ENCODE results near the gene KDM4C. TPM values are rescaled to one million over a fixed set of nuclear protein-coding genes. Genes with fewer than 3 reads are reported as not detected.

Gene KDM4C
- total RNA-seq, 4 donors from 2014 or later, result 52.1 to 83.6 (median 65.5) TPM

- no peak for DNase-seq
- no peak for TF ChIP-seq POLR2A (IDR thresholded peaks at IDR 0.05)
- TF ChIP-seq CTCF (IDR thresholded peaks at IDR 0.05), result no peak
- Histone ChIP-seq H3K4me1 (no peaks in the 10 kb centered on the region), H3K27me3 (no peaks in the 10 kb centered on the region), H3K4me3 (replicated peaks in 1 of 3) (no peak overlapping the region), H3K9me3 (no peaks in the 10 kb centered on the region), H3K36me3 (peaks cover 0 to 3% of the 10 kb centered on the region in 2 donors), H3K27ac (no peak overlapping the region)
- intact Hi-C loops (cut with DNase I), result no loop called here
- 79 to 88% methylated on average over 1 of the region's 1 CpG for WGBS, 2 donors
These were observed 287.6 kb downstream of the KDM4C start for GRCh38 chr9:7045361-7045760.

GRCh38 chr9:7051711-7052110 lies 293.9 kb downstream of the KDM4C start:
- H3K9me3 ChIP-seq, result no peaks in the 10 kb centered on the region
- no peak overlapping the region for H3K4me3 ChIP-seq (replicated peaks in 1 of 3)
- no peaks in the 10 kb centered on the region for H3K4me1 ChIP-seq
- no peak overlapping the region for H3K27ac ChIP-seq
- no peak for TF ChIP-seq POLR2A (IDR thresholded peaks at IDR 0.05)
- no peak for TF ChIP-seq CTCF (IDR thresholded peaks at IDR 0.05)
- peaks cover 0 to 3% of the 10 kb centered on the region in 2 donors for H3K36me3 ChIP-seq
- H3K27me3 ChIP-seq, result no peaks in the 10 kb centered on the region
- no peak for DNase-seq
- intact Hi-C loops (cut with DNase I), result loop anchor here (10.0 kb wide), 1 partner anchor 483 kb away; no protein-coding TSS in a partner anchor
- 92% methylated on average over 3 of the region's 3 CpGs for WGBS, 2 donors

GRCh38 chr9:7053903-7054302 lies 296.1 kb downstream of the KDM4C start:
- no peak overlapping the region for H3K4me3 ChIP-seq (replicated peaks in 1 of 3)
- H3K9me3 ChIP-seq, result no peaks in the 10 kb centered on the region
- intact Hi-C loops (cut with DNase I), result loop anchor here (10.0 kb wide), 1 partner anchor 481 kb away; no protein-coding TSS in a partner anchor
- no peak overlapping the region for H3K27ac ChIP-seq
- no peaks in the 10 kb centered on the region for H3K27me3 ChIP-seq
- no peak for DNase-seq
- H3K36me3 ChIP-seq, result peaks cover 0 to 3% of the 10 kb centered on the region in 2 donors
- H3K4me1 ChIP-seq, result no peaks in the 10 kb centered on the region
- TF ChIP-seq CTCF (IDR thresholded peaks at IDR 0.05) (no peak), POLR2A (IDR thresholded peaks at IDR 0.05) (no peak)
- 50% methylated on average over 2 of the region's 2 CpGs for WGBS, 2 donors

GRCh38 chr9:7055171-7055903 lies 297.6 kb downstream of the KDM4C start:
- WGBS, 2 donors, result 64 to 68% methylated on average over 7 of the region's 7 CpGs
- no peaks in the 10 kb centered on the region for H3K27me3 ChIP-seq
- H3K27ac ChIP-seq, result no peak overlapping the region
- no peak for DNase-seq
- TF ChIP-seq CTCF (IDR thresholded peaks at IDR 0.05) (no peak), POLR2A (IDR thresholded peaks at IDR 0.05) (no peak)
- no peaks in the 10 kb centered on the region for H3K36me3 ChIP-seq
- intact Hi-C loops (cut with DNase I), result loop anchor here (10.0 kb wide), 1 partner anchor 479 kb away; no protein-coding TSS in a partner anchor
- H3K4me3 ChIP-seq (replicated peaks in 1 of 3), result no peak overlapping the region
- H3K9me3 ChIP-seq, result no peaks in the 10 kb centered on the region
- no peaks in the 10 kb centered on the region for H3K4me1 ChIP-seq

- DNase-seq, result no peak
- Histone ChIP-seq H3K4me3 (replicated peaks in 1 of 3) (no peak overlapping the region), H3K4me1 (no peaks in the 10 kb centered on the region), H3K9me3 (no peaks in the 10 kb centered on the region), H3K36me3 (no peaks in the 10 kb centered on the region), H3K27ac (no peak overlapping the region), H3K27me3 (no peaks in the 10 kb centered on the region)
- TF ChIP-seq POLR2A (IDR thresholded peaks at IDR 0.05) (no peak), CTCF (IDR thresholded peaks at IDR 0.05) (no peak)
- intact Hi-C loops (cut with DNase I), result loop anchor here (10.0 kb wide), 1 partner anchor 479 kb away; no protein-coding TSS in a partner anchor
These were observed 298.5 kb downstream of the KDM4C start for GRCh38 chr9:7056254-7056653.

Data from thyroid gland (tissue), 4 donors.